ENCODE results near the gene DNMT3L.

Gene DNMT3L

GRCh38 chr21:44279354-44280260, 17.9 kb upstream of the DNMT3L start:
- no peak for DNase-seq (ENCODE audit: low read depth)
- H3K4me3 ChIP-seq (ENCODE audit: low read depth, low read length), result no peak overlapping the region
- no peak for TF ChIP-seq CTCF (IDR thresholded peaks at IDR 0.05; ENCODE audit: low read depth, low read length, missing control alignments)
- in situ Hi-C loops (cut with HindIII; ENCODE audit: low sequenced_read_pairs), result no loop called here

- no peak for DNase-seq (ENCODE audit: low read depth)
- no peak overlapping the region for H3K4me3 ChIP-seq (ENCODE audit: low read depth, low read length)
- TF ChIP-seq CTCF (IDR thresholded peaks at IDR 0.05; ENCODE audit: low read depth, low read length, missing control alignments), result no peak
- in situ Hi-C loops (cut with HindIII; ENCODE audit: low sequenced_read_pairs), result no loop called here
These were observed 13.3 kb upstream of the DNMT3L start for GRCh38 chr21:44275041-44275440.

GRCh38 chr21:44273046-44273445, 11.3 kb upstream of the DNMT3L start:
- DNase-seq (ENCODE audit: low read depth), result no peak
- no peak overlapping the region for H3K4me3 ChIP-seq (ENCODE audit: low read depth, low read length)
- TF ChIP-seq CTCF (IDR thresholded peaks at IDR 0.05; ENCODE audit: low read depth, low read length, missing control alignments), result no peak
- in situ Hi-C loops (cut with HindIII; ENCODE audit: low sequenced_read_pairs), result no loop called here

GRCh38 chr21:44272284-44272858, 10.7 kb upstream of the DNMT3L start:
- H3K4me3 ChIP-seq (ENCODE audit: low read depth, low read length), result no peak overlapping the region
- no peak for DNase-seq (ENCODE audit: low read depth)
- in situ Hi-C loops (cut with HindIII; ENCODE audit: low sequenced_read_pairs), result no loop called here
- no peak for TF ChIP-seq CTCF (IDR thresholded peaks at IDR 0.05; ENCODE audit: low read depth, low read length, missing control alignments)

- TF ChIP-seq CTCF (IDR thresholded peaks at IDR 0.05; ENCODE audit: low read depth, low read length, missing control alignments), result no peak
- no peak overlapping the region for H3K4me3 ChIP-seq (ENCODE audit: low read depth, low read length)
- DNase-seq (ENCODE audit: low read depth), result no peak
- in situ Hi-C loops (cut with HindIII; ENCODE audit: low sequenced_read_pairs), result no loop called here
These were observed 10.0 kb upstream of the DNMT3L start for GRCh38 chr21:44271558-44272283.

- no peak overlapping the region for H3K4me3 ChIP-seq (ENCODE audit: low read depth, low read length)
- in situ Hi-C loops (cut with HindIII; ENCODE audit: low sequenced_read_pairs), result no loop called here
- no peak for DNase-seq (ENCODE audit: low read depth)
- TF ChIP-seq CTCF (IDR thresholded peaks at IDR 0.05; ENCODE audit: low read depth, low read length, missing control alignments), result no peak
These were observed 7.4 kb upstream of the DNMT3L start for GRCh38 chr21:44269090-44269489.
